Activated naive CD4-positive, alpha-beta T cell treated with anti-CD3 and anti-CD28 coated beads, Interleukin-2, amount 10 ng/mL, durations not matched to agents 7 days and 5 days (primary cell): ENCODE data around the gene EHD2.
"Not testable (repeated sequence)": the region's sequence is repeated elsewhere in the genome, so short reads cannot be mapped to it uniquely, and the experiment has no call there.

Experiments
- CTCF ChIA-PET: fragments of 350-600 bp; sonication (Branson Sonifier 250); formaldehyde crosslinking; loops from one replicate; lab custom pipeline; 2021; ENCODE audit warnings: antibody characterized with exemption; lab: Charles Lee
- DNase-seq: peaks from one replicate; pipeline ENCODE4 v3.0.0-alpha.2; 2020
- H3K27ac Mint-ChIP-seq: one replicate; pipeline ENCODE4 v1.8.0; 2021; ENCODE audit warnings: mild to moderate bottlenecking, moderate library complexity, mixed read lengths
- H3K27me3 Mint-ChIP-seq: one replicate; pipeline ENCODE4 v1.8.0; 2021; ENCODE audit warnings: mild to moderate bottlenecking, mixed read lengths
- H3K36me3 Mint-ChIP-seq: one replicate; pipeline ENCODE4 v1.8.0; 2021; ENCODE audit warnings: mixed read lengths
- H3K4me1 Mint-ChIP-seq: one replicate; pipeline ENCODE4 v1.8.0; 2021; ENCODE audit warnings: mixed read lengths
- H3K4me3 Mint-ChIP-seq: one replicate; pipeline ENCODE4 v1.8.0; 2021; ENCODE audit warnings: mild to moderate bottlenecking, moderate library complexity, mixed read lengths
- H3K9me3 Mint-ChIP-seq: one replicate; pipeline ENCODE4 v1.8.0; 2021; ENCODE audit warnings: mixed read lengths

Gene EHD2

GRCh38 chr19:47713046-47714021 lies at the start of gene EHD2:
Gene EHD2, plus strand, starts transcription at chr19:47713422. Its CDS starts 3,191 bp downstream, at chr19:47716613.
- peak; percentile 56 for DNase-seq
- H3K9me3 Mint-ChIP-seq = no peaks in the 10 kb centered on the region
- H3K36me3 Mint-ChIP-seq = no peaks in the 10 kb centered on the region
- H3K4me1 Mint-ChIP-seq = peaks cover 7% of the 10 kb centered on the region
- H3K27me3 Mint-ChIP-seq = peaks cover 70% of the 10 kb centered on the region
- no peak within 1 kb of the TSS for H3K27ac Mint-ChIP-seq
- H3K4me3 Mint-ChIP-seq = no peak within 1 kb of the TSS
- CTCF ChIA-PET = interaction anchor here (0.6 to 11.9 kb wide), 23 partner anchors 9 to 424 kb away, joined by 3 to 158 read pairs (median 7); partner anchors contain the start of gene NOP53

GRCh38 chr19:47663435-47663910 lies 49.7 kb upstream of the EHD2 start:
- Mint-ChIP-seq H3K36me3 (no peaks in the 10 kb centered on the region), H3K27me3 (no peaks in the 10 kb centered on the region), H3K4me1 (peaks cover 3% of the 10 kb centered on the region), H3K9me3 (no peaks in the 10 kb centered on the region), H3K27ac (no peak overlapping the region), H3K4me3 (no peak overlapping the region)
- CTCF ChIA-PET = no interaction called here
- no peak for DNase-seq

GRCh38 chr19:47663911-47664771 lies 49.1 kb upstream of the EHD2 start:
- no peaks in the 10 kb centered on the region for H3K36me3 Mint-ChIP-seq
- H3K4me3 Mint-ChIP-seq = no peak overlapping the region
- no peaks in the 10 kb centered on the region for H3K9me3 Mint-ChIP-seq
- peaks cover 3% of the 10 kb centered on the region for H3K4me1 Mint-ChIP-seq
- no peak overlapping the region for H3K27ac Mint-ChIP-seq
- DNase-seq = no peak
- CTCF ChIA-PET = no interaction called here
- H3K27me3 Mint-ChIP-seq = no peaks in the 10 kb centered on the region

GRCh38 chr19:47668556-47668955 lies 44.7 kb upstream of the EHD2 start:
- DNase-seq, CTCF ChIA-PET, H3K4me3 Mint-ChIP-seq, H3K9me3 Mint-ChIP-seq, H3K27ac Mint-ChIP-seq, H3K36me3 Mint-ChIP-seq, H3K4me1 Mint-ChIP-seq, H3K27me3 Mint-ChIP-seq: not testable (repeated sequence)

GRCh38 chr19:47670736-47671135 lies 42.5 kb upstream of the EHD2 start:
- H3K4me3 Mint-ChIP-seq = no peak overlapping the region
- H3K27ac Mint-ChIP-seq = no peak overlapping the region
- H3K36me3 Mint-ChIP-seq = peaks cover 15% of the 10 kb centered on the region
- CTCF ChIA-PET = no interaction called here
- no peaks in the 10 kb centered on the region for H3K9me3 Mint-ChIP-seq
- DNase-seq = no peak
- no peaks in the 10 kb centered on the region for H3K4me1 Mint-ChIP-seq
- no peaks in the 10 kb centered on the region for H3K27me3 Mint-ChIP-seq

- peaks cover 15% of the 10 kb centered on the region for H3K36me3 Mint-ChIP-seq
Observed at GRCh38 chr19:47671499-47671898, 41.7 kb upstream of the EHD2 start.

GRCh38 chr19:47673426-47673825 lies 39.8 kb upstream of the EHD2 start:
- DNase-seq = no peak
- H3K27me3 Mint-ChIP-seq = no peaks in the 10 kb centered on the region
- no peaks in the 10 kb centered on the region for H3K4me1 Mint-ChIP-seq
- no peak overlapping the region for H3K27ac Mint-ChIP-seq
- H3K36me3 Mint-ChIP-seq = peaks cover 20% of the 10 kb centered on the region
- CTCF ChIA-PET = no interaction called here
- no peaks in the 10 kb centered on the region for H3K9me3 Mint-ChIP-seq
- H3K4me3 Mint-ChIP-seq = no peak overlapping the region

More at GRCh38 chr19:47671499-47671898, 41.7 kb upstream of the EHD2 start:
- Mint-ChIP-seq H3K4me1 (no peaks in the 10 kb centered on the region), H3K27me3 (no peaks in the 10 kb centered on the region), H3K27ac (no peak overlapping the region), H3K4me3 (no peak overlapping the region), H3K9me3 (no peaks in the 10 kb centered on the region)
- CTCF ChIA-PET = interaction anchor here (0.8 kb wide), 1 partner anchor 298 kb away, joined by 4 read pairs; no protein-coding TSS in a partner anchor
- DNase-seq = no peak

- no peaks in the 10 kb centered on the region for H3K27me3 Mint-ChIP-seq
Observed at GRCh38 chr19:47674548-47674947, 38.7 kb upstream of the EHD2 start.

GRCh38 chr19:47675271-47675670 lies 38.0 kb upstream of the EHD2 start:
- H3K36me3 Mint-ChIP-seq = peaks cover 22% of the 10 kb centered on the region
- no peaks in the 10 kb centered on the region for H3K9me3 Mint-ChIP-seq

More at GRCh38 chr19:47674548-47674947, 38.7 kb upstream of the EHD2 start:
- H3K4me1 Mint-ChIP-seq = no peaks in the 10 kb centered on the region
- no peak for DNase-seq
- no peaks in the 10 kb centered on the region for H3K9me3 Mint-ChIP-seq
- H3K27ac Mint-ChIP-seq = no peak overlapping the region
- CTCF ChIA-PET = no interaction called here
- H3K36me3 Mint-ChIP-seq = peaks cover 22% of the 10 kb centered on the region
- no peak overlapping the region for H3K4me3 Mint-ChIP-seq

GRCh38 chr19:47675859-47676258 lies 37.4 kb upstream of the EHD2 start:
- H3K27ac Mint-ChIP-seq = no peak overlapping the region

More at GRCh38 chr19:47675271-47675670, 38.0 kb upstream of the EHD2 start:
- Mint-ChIP-seq H3K4me3 (no peak overlapping the region), H3K27ac (no peak overlapping the region), H3K4me1 (no peaks in the 10 kb centered on the region), H3K27me3 (no peaks in the 10 kb centered on the region)
- DNase-seq = no peak
- CTCF ChIA-PET = no interaction called here

GRCh38 chr19:47676811-47677210 lies 36.4 kb upstream of the EHD2 start:
- H3K27me3 Mint-ChIP-seq = no peaks in the 10 kb centered on the region
- no peak overlapping the region for H3K4me3 Mint-ChIP-seq
- CTCF ChIA-PET = no interaction called here
- no peak overlapping the region for H3K27ac Mint-ChIP-seq
- no peaks in the 10 kb centered on the region for H3K9me3 Mint-ChIP-seq
- DNase-seq = no peak
- peaks cover 19% of the 10 kb centered on the region for H3K36me3 Mint-ChIP-seq
- no peaks in the 10 kb centered on the region for H3K4me1 Mint-ChIP-seq

More at GRCh38 chr19:47675859-47676258, 37.4 kb upstream of the EHD2 start:
- CTCF ChIA-PET = no interaction called here
- Mint-ChIP-seq H3K36me3 (peaks cover 19% of the 10 kb centered on the region), H3K4me3 (no peak overlapping the region), H3K27me3 (no peaks in the 10 kb centered on the region), H3K4me1 (no peaks in the 10 kb centered on the region), H3K9me3 (no peaks in the 10 kb centered on the region)
- no peak for DNase-seq

GRCh38 chr19:47679251-47679900 lies 33.8 kb upstream of the EHD2 start:
- no peaks in the 10 kb centered on the region for H3K27me3 Mint-ChIP-seq
- H3K4me3 Mint-ChIP-seq = no peak overlapping the region
- no peak for DNase-seq
- CTCF ChIA-PET = no interaction called here
- no peaks in the 10 kb centered on the region for H3K9me3 Mint-ChIP-seq
- no peaks in the 10 kb centered on the region for H3K4me1 Mint-ChIP-seq
- H3K27ac Mint-ChIP-seq = no peak overlapping the region
- peaks cover 15% of the 10 kb centered on the region for H3K36me3 Mint-ChIP-seq

GRCh38 chr19:47679922-47680857 lies 33.0 kb upstream of the EHD2 start:
- H3K36me3 Mint-ChIP-seq = peaks cover 10% of the 10 kb centered on the region
- CTCF ChIA-PET = no interaction called here
- no peaks in the 10 kb centered on the region for H3K4me1 Mint-ChIP-seq
- no peak for DNase-seq
- no peak overlapping the region for H3K27ac Mint-ChIP-seq
- H3K9me3 Mint-ChIP-seq = no peaks in the 10 kb centered on the region
- no peaks in the 10 kb centered on the region for H3K27me3 Mint-ChIP-seq
- H3K4me3 Mint-ChIP-seq = no peak overlapping the region
